ENCODE measurements around the gene WNT3A. TPM values are rescaled to one million over a fixed set of nuclear protein-coding genes. Genes with fewer than 3 reads are reported as not detected.

The WNT3A gene
- polyA plus RNA-seq, 1 experiment: not detected

- ChIA-PET CTCF (interaction anchor here (3.4 kb wide), 1 partner anchor 77 kb away, joined by 12 read pairs; no protein-coding TSS in a partner anchor), POLR2A (no interaction called here)
- H3K27me3 ChIP-seq (ENCODE audit: control insufficient read depth, insufficient read depth, low read length): no peaks in the 10 kb centered on the region
- no peak for TF ChIP-seq CTCF (IDR thresholded peaks at IDR 0.05; ENCODE audit: insufficient read depth, low read depth, low read length)
- DNase-seq (ENCODE audit: low read depth): no peak
- H3K36me3 ChIP-seq (ENCODE audit: control insufficient read depth, insufficient read depth, low read length): no peaks in the 10 kb centered on the region
- H3K4me3 ChIP-seq (ENCODE audit: low read depth, low read length): no peak overlapping the region
Measured at GRCh38 chr1:228076796-228077430, 70.1 kb downstream of the WNT3A start.

- Histone ChIP-seq H3K36me3 (ENCODE audit: control insufficient read depth, insufficient read depth, low read length) (no peaks in the 10 kb centered on the region), H3K27me3 (ENCODE audit: control insufficient read depth, insufficient read depth, low read length) (no peaks in the 10 kb centered on the region), H3K4me3 (ENCODE audit: low read depth, low read length) (no peak overlapping the region)
- ChIA-PET CTCF (interaction anchor here (1.3 to 3.4 kb wide), 2 partner anchors 71 to 78 kb away, joined by 3 to 12 read pairs; partner anchors contain the start of gene WNT3A), POLR2A (no interaction called here)
- no peak for TF ChIP-seq CTCF (IDR thresholded peaks at IDR 0.05; ENCODE audit: insufficient read depth, low read depth, low read length)
- DNase-seq (ENCODE audit: low read depth): no peak
Measured at GRCh38 chr1:228077565-228078330, 71.0 kb downstream of the WNT3A start.

DNA sequence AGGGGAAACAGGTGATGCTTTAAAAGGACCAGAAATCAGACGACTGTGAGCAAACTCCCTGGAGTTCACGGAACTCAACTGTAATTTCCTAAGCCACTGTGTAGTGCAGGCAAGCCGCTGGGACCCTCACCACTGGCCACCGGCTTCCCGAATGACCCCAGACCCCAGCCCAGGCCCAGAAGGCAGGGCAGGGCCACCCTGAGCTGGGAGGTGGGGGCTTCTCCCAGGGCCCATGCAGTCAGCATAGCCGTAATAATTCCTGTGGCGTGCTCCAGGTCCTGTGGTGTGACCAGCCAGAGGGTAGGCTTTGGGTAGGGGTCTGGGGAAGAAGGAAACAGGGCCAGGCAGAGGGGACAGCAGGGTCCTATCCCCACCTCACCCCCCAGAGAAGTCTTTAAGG, 72.2 kb downstream of the WNT3A start:
- no peak for DNase-seq (ENCODE audit: low read depth)
- H3K4me3 ChIP-seq (ENCODE audit: low read depth, low read length): no peak overlapping the region
- TF ChIP-seq CTCF (IDR thresholded peaks at IDR 0.05; ENCODE audit: insufficient read depth, low read depth, low read length): no peak
- H3K36me3 ChIP-seq (ENCODE audit: control insufficient read depth, insufficient read depth, low read length): peaks cover 2% of the 10 kb centered on the region; the same call in 1 of the 2 replicates
- ChIA-PET POLR2A (no interaction called here), CTCF (interaction anchor here (3.4 kb wide), 1 partner anchor 79 kb away, joined by 12 read pairs; no protein-coding TSS in a partner anchor)
- H3K27me3 ChIP-seq (ENCODE audit: control insufficient read depth, insufficient read depth, low read length): no peaks in the 10 kb centered on the region

DNA sequence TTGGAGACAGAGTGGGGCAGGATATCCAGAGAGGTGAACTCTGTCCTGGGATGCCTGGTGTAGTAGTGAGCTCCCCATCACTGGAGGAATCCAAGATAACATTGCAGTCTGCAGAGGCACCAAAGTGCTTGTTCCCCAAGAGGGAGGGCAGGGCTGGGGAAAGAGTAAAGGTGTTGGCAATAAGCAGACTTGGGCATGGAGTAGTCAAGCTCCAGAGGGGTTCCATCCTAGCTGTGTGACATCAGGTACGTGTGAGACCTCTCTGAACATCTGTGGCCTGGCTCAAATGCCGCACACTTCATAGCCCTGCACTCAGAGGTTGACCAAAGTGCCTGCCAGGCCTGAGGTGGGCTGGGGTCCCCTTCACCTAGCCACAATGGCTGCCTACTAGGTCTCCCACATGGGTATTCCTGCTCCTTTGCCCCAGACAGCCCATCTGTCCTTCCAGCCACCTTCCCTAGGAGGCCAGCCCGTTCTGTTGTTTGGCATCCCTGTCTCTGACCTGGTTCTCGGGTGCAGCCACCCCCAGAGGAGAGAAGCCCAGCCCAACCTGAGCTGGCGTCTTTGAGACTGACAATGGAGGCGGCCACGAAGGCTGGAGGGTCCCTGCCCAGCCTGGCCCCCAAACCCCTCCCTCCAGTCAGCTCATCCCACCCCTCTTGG, 72.9 kb downstream of the WNT3A start:
- Histone ChIP-seq H3K4me3 (ENCODE audit: low read depth, low read length) (no peak overlapping the region), H3K27me3 (ENCODE audit: control insufficient read depth, insufficient read depth, low read length) (no peaks in the 10 kb centered on the region), H3K36me3 (ENCODE audit: control insufficient read depth, insufficient read depth, low read length) (peaks cover 2% of the 10 kb centered on the region; the same call in 1 of the 2 replicates)
- ChIA-PET POLR2A (no interaction called here), CTCF (no interaction called here)
- no peak for DNase-seq (ENCODE audit: low read depth)
- TF ChIP-seq CTCF (IDR thresholded peaks at IDR 0.05; ENCODE audit: insufficient read depth, low read depth, low read length): no peak

DNA sequence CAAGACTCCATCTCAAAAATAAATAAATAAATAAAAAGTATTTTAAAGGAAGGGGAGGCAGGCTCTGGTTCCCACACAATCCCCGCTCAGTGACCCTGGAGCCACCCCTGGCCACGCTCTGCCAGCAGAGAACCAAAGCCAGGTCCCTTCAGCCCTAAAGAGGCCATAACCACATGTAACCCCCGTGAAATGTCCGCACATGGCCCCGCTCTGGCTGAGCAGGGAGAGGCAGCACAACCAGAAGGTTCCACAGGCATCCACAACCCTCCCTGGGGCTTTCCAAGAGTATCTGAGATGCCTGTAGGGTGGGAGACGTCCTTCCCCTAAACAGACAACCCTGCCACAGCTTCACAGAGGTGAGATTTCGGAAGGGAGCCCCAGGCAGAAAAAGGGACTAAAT, 74.3 kb downstream of the WNT3A start:
- TF ChIP-seq CTCF (IDR thresholded peaks at IDR 0.05; ENCODE audit: insufficient read depth, low read depth, low read length): no peak
- POLR2A ChIA-PET: no interaction called here
- H3K36me3 ChIP-seq (ENCODE audit: control insufficient read depth, insufficient read depth, low read length): peaks cover 2% of the 10 kb centered on the region; the same call in 1 of the 2 replicates
- H3K4me3 ChIP-seq (ENCODE audit: low read depth, low read length): peak overlapping the region; percentile 91
- no peaks in the 10 kb centered on the region for H3K27me3 ChIP-seq (ENCODE audit: control insufficient read depth, insufficient read depth, low read length)
- no peak for DNase-seq (ENCODE audit: low read depth)
- CTCF ChIA-PET: interaction anchor here (1.5 kb wide), 1 partner anchor 82 kb away, joined by 6 read pairs; no protein-coding TSS in a partner anchor

Measured in BJ (cell line).